ENCODE measurements around the gene DNAJC22.
A peak's percentile ranks its signal among the peaks of the same experiment; 100 is the strongest.
"Not testable (repeated sequence)": the region's sequence is repeated elsewhere in the genome, so short reads cannot be mapped to it uniquely, and the experiment has no call there.

The DNAJC22 gene

GRCh38 chr12:49375406-49375805 is 28.7 kb downstream of the DNAJC22 start:
- no peak for DNase-seq

GRCh38 chr12:49377386-49377785 is 30.7 kb downstream of the DNAJC22 start:
- DNase-seq, result no peak

- not testable (repeated sequence) for DNase-seq
These were observed 33.5 kb downstream of the DNAJC22 start for GRCh38 chr12:49380184-49380583.

GRCh38 chr12:49388682-49389386 is 42.1 kb downstream of the DNAJC22 start:
- peak in 3 of 4 experiments; percentile 13 to 41 (median 39) for DNase-seq

GRCh38 chr12:49389387-49389703 is 42.7 kb downstream of the DNAJC22 start:
- no peak for DNase-seq

GRCh38 chr12:49397000-49397399 is 50.3 kb downstream of the DNAJC22 start:
- DNase-seq, result no peak

- no peak for DNase-seq
These were observed 53.6 kb downstream of the DNAJC22 start for GRCh38 chr12:49400304-49400703.

All from activated CD4-positive, CD25-positive, alpha-beta regulatory T cell (primary cell).